ENCODE results near the gene MTARC1.

The MTARC1 gene

DNA sequence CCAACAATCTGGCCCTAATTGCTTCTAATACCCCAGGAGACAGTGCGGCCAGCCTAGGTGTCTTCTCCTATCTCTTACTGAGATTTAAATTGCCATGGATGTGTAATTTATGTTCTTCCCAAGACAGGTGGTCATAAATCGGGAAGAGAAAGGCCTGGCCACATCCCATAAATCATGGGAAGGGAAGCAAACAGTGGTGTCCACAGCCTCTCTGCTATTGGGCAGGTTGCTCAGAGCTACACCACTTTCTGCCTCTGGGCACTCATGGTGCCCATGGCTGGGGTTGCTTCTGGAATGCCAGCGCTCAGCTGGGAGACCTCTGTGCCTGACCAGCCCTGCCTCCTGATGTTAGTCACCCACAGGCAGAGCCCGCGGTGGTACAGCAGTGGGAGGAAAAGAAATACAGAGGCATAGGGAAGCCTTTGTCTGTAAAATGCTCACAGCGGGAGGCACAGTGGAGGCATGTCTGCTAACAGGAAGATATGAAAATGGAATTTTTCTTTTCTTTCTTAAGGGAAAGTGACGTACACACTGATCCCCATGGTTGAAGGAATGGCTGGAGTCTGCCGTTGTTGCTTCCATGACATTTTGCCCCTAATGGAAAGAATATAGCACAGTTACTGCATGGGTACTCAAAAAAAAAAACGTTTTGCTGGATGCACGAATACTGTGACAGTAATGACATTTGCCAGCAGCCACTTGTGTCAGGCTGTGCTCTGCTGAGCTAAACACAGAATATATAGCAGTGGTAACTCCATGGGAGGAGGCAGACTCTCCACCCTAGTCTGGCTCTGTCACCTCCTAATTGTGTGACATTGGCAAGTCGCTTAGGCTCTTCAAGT lies 21.9 kb downstream of the MTARC1 start:
- no peak for FAIRE-seq

DNA sequence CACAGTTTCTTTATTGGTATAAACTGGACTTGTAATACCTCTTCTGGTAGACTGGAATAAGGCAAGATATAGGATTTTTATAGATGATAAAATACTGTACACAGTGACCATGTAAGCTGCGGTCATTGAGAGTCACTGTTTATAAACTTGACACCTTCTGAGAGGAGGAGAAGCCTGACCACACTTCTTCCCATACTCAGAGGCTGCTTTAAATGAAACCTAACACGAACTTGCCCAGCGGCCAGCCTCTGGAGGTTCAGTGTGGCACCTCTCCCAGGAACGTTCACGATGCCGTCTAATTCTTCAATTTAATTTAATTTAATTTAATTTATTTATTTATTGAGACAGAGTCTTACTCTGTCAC lies 22.5 kb downstream of the MTARC1 start:
- no peak for FAIRE-seq

DNA sequence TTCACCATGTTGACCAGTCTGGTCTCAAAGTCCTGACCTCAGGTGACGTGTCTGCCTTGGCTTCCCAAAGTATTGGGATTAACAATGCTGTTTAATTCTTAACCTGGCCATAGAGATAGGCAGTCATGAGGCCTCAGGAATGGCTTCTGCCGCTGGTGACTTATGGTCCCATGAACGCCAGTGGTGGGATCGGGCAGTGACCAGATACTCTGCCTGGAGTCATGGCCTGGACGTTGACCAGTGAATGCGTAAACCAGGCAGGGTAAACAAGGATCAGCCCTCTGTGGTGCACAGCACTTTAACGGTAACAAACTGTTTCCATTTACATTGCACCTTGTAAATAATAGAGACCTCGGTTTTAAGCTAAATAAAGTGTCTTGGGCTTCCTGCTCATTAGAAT lies 23.0 kb downstream of the MTARC1 start:
- no peak for FAIRE-seq

DNA sequence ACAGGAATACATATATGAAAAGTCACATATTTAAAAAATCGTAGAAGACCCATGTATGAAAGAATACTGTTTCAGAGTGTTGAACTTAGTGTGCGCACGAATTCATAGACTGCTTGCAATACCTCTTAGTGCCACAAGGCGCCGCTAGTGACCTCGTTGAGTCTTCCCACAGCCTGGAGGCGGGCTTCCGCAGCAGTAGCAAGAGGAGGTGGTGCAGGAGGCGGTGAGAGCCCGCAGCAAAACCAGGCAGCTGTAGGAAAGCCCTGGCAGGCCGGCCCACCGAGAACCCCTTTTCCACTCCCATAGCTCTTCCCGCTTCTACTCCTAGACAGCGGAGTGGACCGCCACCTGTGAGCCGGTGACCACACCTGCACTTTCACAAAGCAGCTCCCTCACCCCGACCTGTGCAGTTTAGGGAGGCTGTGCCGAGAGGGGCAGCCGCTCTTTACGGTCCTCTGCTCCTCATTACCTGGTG lies 23.5 kb downstream of the MTARC1 start:
- peak; percentile 78 for FAIRE-seq

DNA sequence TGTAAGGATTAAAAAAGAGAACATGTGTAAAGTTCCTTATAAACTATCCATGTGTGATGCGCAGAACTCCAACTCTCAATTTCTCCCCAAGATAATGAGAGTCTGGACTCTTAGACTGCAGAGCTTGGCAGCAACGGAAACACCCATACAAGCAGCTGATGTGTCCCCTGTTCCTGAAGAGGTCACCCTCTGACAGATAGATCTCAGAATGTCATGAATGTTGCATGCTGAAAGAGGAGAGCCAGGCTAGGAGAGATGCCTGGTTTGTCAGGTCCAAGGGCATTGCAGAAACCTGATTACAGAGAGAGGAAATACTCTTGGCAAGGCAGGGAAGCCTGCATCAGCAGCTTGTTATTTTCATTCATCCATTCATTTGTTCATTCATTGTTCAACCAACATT lies 24.2 kb downstream of the MTARC1 start:
- FAIRE-seq, result no peak

DNA sequence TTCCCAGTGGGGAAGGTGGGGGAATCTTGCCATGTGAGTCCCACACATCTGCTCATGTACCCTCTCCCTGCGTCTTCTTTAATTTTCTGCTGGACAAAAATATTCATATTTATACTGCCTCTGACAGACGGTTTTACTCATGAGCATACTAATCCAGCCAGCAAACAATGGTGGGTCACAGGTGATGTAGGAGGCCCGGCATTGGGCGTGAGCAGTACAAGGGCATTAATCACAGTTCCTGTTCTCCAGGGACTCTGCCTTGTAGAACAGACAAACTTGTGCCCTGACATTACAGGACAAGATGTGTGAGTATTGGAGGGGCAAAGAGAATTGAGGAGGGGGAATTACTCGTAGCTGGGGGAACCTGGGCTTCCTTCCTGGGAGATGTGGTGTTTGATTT lies 25.0 kb downstream of the MTARC1 start:
- no peak for FAIRE-seq

DNA sequence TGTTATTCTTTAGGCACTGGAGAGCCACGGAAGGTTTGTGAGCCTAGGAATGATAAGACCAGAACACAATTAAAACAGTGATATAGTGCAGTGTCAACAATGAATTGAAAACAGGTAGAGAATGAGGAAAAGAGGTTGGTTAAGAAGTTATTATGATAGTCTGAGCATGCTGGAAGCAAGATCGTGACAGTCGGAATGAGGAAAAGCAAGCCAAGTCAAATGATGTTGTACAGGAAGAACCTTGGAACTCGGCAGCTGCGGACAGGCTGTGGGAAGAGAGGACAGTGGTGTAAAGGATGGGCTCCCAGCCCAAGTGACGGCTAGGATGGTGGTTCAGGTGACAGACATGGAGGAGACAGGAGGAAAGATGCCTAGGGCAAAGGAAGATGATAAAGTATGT lies 25.6 kb downstream of the MTARC1 start:
- no peak for FAIRE-seq

DNA sequence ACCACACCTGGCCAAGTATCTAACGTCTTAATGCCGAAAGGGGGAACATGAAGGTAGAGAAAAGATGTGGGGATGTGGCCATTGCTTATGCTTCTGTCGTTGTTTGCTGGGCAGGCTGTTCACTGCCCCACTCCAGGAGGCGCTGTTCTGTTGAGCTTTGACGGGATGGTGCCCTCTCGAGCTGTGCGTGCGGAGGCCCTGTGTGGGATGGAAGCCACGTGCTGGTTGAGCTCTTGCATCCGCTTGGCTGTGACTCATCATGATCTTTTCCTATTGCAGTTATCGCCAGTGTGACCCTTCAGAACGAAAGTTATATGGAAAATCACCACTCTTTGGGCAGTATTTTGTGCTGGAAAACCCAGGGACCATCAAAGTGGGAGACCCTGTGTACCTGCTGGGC lies 26.3 kb downstream of the MTARC1 start:
- no peak for FAIRE-seq

DNA sequence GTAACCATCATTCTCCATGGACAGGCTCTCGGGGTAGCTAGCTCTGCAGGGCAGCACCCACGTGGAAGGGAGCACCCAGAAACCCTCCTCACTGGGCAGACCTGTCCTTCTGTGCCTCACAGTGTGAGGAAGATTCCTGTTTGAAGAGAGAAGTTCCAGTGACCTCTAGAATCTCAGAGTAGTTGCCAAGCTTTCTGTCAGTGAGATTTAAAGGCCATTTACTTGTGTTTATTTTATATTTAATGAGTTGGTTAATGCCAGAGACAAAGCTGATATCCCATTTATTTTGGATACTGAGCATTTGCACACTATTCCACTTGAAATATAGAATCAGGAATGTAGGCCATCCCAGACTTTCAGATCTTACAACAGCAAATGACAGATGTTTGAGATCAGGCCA lies 28.7 kb downstream of the MTARC1 start:
- no peak for FAIRE-seq

DNA sequence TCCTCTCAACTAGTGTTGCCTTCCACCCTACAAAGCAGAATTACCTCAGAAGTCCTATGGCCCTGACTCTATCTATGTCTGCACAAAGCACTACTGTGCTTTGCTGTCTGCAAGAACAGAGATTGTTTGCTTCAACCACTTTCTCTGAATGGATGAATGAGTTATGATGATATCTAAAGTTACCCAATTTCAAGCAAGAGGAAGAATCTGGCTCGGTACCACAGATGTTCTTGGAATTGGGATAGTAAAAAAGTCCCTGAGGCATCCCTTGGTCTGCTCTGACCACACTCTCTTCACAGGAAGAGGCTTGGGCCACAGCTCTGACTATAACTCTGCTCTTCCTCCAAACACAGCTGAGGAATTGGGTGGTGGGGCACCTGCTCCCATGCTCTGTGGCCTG lies 31.2 kb downstream of the MTARC1 start:
- FAIRE-seq, result no peak

DNA sequence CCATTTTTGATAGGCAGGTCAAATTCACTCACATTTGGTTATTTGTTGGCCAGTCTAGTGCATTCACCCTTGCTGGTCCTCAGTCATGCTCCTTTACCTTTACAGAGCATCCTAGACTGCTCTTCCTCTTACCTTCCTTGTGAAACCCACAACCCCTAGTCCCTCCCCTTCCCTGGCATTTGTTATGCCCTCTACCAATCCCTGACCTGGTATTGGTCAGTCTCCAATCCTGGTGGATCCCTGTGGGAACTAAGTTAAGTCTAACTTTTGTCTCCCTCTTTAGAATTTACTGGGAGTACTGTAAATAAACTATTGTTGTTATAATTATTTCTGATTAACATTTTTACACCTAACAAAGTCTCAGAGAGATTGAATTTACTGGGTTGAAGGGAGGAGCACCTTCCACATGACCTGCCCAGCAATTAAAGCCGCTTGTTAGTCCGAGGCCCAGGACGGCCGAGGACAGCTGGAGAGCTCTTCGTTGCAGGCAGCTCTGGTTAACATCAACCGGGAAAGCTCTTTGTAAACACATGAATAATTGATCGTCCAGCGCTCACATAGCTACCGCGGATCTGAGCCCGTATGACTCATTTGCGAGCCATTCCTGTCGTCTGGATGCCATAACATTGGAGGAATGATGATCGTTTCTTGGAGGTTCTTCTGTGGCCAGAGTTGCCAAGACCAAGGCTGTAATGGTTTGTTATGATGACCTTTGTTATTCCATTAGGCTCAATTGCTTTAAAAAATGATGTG lies 31.9 kb downstream of the MTARC1 start:
- FAIRE-seq, result no peak

DNA sequence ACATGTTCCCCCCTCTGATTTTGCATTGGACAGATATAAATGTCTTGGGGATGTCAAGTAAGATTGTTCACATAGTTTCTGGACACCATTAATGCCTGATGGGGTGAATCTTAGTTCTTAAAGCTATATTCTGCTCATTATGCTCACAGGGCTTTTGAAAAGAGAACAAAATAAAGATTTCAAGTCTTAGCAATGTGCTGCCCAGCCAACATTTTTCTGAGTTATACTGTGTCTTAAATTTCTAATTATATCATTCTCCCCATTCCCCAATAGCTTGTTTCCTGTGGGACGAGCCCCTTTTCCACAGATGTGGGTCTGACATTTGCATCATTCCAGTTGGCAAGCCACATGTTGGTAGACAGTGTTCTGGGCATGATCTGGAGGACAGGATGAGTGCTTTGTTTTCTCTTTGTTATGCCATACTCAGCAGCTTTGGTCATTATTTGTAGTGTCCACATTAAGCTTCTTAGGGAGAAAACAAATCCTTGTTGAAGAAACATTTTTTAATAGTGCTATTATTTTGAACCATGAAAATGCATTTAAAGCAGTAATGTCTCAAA lies 32.8 kb downstream of the MTARC1 start:
- FAIRE-seq, result no peak

DNA sequence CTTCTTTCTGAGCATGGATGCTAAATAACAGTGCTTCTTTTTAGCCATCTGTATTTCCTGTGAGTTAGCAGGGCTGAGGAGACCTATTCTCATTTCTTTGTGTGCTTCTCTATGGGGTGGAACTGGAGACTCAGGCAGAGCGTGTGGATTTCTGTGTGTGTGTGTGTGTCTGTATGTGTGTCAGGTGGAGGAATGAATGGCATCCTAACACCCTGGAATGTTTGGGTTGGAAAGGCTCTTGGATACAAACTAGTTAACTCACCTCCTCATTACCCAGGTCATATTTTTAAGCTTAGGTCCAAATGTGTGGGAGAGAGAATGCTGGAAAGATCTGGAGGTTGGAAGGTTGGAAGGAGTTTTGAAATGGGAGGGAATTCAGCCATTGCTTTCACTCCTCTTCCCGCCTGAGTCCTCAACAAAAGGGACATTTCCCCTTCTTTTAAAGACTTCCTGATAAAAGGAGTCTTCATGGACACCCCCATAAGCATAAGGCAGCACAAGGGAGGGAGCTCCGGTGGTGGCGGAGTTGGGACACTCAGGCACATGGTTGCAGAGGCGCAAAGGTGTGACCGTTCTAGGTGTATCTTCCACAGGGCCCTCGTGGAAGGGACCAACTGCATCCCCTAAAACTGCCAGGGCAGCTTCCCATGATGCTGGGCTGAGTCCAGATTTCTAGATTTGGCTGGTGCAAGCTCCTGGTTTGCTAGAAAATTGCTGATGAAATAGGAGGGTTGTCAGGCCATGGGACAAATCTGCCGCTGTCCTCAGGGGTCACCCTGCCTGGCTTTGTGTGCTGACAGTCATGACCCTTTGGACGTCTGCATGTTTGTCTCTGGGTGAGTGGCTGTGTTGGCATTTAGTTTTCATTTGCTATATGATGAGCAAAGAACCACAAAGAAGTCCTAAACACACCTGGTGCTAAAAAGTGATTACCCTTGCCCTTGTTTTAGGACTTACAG lies 37.6 kb downstream of the MTARC1 start:
- no peak for FAIRE-seq

DNA sequence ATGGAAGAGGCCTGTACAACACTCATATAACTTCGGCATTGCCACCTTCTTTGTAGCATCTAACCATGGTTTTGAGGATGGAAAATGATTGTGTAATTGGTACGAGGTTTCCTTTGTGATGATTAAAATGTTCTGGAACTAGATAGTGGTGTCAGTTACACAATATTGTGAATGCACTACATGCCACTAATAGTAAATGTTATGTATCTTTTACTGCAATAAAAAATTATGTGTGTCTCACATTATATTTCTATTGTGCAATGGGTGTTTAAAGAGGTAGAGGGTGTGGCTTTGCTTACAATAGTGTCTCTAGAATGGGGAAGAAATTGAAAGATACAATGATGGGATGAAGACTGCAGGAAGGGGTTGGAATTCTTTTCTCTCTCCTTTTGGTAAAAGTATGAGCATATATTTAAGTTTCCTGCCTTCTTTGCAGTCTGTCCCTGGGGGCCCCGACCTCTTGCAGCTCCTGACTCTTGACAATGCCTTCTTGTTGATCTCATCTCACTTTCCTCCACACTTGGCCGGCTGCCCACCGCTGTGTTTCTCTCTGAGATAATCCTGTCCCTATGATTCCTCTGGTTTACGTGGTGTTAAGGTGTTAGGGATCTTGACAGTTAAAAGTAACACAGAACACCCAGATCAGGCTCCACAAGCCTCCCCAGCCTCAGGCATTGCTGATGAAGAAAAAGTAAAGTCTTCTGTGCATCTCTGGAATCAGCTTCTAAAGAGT lies 39.3 kb downstream of the MTARC1 start:
- FAIRE-seq, result no peak

DNA sequence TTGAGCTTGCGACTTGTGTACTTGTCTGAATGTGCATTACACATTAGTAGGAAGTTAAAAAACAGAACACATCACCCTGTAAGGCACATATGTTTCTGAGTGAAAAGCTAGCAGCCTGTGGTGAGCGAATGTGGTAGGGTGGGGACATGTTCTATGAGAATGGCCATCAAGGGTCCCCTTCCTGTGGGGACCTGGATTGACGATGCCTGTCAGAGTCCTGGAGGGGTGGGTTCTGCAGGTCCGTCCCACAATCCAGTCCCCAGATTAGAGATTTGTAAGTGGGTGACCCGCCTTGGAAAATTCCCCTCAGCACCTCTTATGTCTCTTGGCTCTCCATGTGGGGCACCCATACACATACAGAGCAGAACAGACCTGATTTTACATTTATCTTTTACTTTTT lies 40.0 kb downstream of the MTARC1 start:
- no peak for FAIRE-seq

DNA sequence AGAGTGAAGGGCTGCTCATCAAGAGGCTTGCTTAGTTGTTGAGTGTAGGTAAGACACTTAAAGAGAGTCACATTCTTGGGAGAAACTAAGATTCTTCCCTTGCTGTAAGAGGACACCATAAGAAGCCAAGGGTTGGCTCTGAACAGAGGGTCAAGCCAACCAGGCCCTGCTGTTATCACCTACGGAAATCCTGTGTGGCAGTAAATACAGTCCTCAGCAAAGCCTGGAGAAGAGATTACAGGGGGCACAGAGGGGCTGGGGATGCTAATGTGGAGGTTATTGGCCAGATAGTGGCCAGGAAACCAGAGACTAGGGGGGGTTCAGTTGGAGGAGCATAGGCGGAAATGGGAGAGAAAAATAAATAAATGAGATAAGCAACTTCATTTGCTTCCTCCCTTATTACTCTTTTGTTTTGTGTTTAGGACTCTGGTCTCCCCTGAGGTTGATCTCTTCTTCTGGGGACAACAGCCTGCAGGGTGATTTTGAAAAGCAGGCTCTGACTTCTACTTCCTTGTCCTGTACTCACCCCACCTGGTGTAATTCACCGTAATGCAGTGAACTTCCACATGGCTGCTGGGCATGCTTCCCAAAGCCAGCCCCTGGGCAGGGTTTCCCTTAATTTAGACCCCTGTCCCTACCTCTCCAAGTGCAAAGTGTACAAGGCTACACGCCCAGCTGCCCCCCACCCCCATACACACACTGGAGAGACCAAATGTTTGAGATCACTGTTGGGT lies 40.9 kb downstream of the MTARC1 start:
- no peak for FAIRE-seq

DNA sequence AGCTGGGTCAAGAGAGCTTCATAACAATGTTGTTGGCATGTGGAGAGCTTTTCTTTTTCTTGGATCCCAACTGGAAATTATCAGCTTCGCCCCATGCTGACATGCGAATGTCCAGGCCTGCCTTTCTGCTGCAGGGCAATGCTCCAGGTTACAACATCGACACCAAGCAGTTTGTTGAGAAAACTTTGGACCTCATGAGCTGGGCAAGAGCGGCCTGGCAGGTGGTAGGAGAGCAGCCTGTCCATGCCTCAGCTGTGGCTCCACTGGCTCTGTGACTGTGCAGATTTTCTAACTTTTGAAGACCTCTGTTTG lies 41.4 kb downstream of the MTARC1 start:
- FAIRE-seq, result no peak

DNA sequence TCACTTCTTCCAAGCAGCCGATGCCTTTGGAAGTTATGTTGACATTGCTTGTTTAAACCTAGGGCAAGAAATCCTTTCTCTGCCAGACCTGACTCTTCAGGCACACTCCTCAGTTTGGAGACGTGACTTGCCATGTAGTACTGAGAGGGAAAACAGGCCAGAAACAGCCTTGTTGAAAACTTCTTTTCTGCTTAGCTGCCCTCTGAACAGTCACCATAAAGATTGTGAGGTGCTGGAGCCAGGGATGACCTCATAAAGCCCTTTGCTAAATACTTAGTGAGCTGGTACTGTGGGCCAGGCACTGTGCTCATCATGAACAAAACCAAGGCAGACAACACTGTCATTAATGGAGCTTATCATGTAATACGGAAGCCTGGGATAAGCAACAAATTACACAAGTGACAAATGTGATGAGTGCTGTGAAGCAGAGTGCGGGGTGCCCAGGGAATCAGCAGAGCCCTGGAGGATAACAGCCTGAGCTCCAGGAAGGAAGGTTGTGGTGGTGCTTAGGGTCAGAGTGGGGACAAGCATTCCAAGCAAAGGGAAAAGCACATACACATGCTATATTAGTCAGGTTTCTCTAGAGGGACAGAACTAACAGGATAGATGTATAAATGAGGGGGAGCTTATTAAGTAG lies 42.4 kb downstream of the MTARC1 start:
- no peak for FAIRE-seq

DNA sequence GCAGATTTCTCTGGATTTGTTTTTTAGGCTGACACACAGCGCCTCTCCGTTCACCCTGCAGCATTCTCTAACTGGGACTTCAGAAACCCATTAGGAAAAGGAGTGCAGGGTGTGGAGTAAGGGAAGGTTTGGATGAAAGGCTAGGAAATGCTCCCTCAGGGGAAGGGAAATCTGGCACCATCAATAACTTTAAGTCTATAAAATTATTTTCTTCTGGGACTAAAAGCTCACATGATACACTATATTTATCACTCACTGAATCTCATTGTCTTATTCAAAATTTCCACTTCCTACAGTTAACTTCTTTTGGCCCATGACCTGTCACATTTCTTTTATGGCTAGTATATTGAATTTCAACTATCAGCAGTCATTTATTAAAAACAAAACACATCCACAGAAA lies 46.7 kb downstream of the MTARC1 start:
- no peak for FAIRE-seq

DNA sequence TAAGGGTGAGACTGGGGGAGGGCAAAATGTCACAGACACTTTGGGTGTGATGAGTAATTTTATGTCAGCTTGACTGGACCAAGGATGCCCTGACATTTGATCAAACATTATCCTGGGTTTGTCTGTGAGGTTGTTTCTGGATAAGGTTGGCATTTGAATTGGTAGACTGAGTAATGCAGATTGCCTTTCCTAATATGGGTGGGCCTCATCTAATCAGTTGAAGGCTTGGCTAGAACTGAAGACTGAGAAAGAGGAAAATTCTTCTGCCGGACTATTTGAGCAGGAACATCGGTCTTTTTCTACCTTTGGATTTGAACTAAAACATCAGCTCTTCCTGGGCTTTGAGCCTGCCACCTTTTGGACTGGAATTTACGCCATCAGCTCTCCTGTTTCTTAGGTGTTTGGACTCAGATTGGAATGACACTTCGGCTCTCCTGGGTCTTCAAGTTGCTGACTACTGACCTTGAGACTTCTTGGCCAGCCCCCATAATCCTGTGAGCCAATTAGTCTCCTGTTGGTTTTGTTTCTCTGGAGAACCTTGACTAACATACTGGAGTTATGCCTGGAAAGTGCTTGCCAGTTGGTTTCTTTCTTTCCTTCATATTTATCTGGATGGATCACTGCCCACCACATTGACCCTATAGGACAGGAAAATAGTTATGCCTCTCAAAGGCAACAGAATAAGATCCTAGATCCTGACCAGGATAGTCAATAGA lies 47.6 kb downstream of the MTARC1 start:
- no peak for FAIRE-seq
